Mesothelial cell of epicardium (in vitro differentiated cells): ENCODE results near the gene WDR31. TPM values are rescaled to one million over a fixed set of nuclear protein-coding genes. Genes with fewer than 3 reads are reported as not detected.

Source experiments
- DNase-seq, 2 experiments: peaks; one replicate each; pipeline ENCODE4 v3.0.0; 2021; ENCODE audit warnings: low spot score in 2 of 2; ENCODE audit not compliant: unreplicated experiment in 2 of 2
- H3K27ac Mint-ChIP-seq: 2 replicates; pipeline ENCODE4 v1.8.0; 2021; ENCODE audit warnings: mixed read lengths
- H3K27me3 Mint-ChIP-seq: 2 replicates; pipeline ENCODE4 v1.8.0; 2021; ENCODE audit warnings: low read depth, mixed read lengths
- H3K36me3 Mint-ChIP-seq: 2 replicates; pipeline ENCODE4 v1.8.0; 2021; ENCODE audit warnings: mixed read lengths
- H3K4me1 Mint-ChIP-seq: 2 replicates; pipeline ENCODE4 v1.8.0; 2021; ENCODE audit warnings: mixed read lengths
- H3K4me3 Mint-ChIP-seq: 2 replicates; pipeline ENCODE4 v1.8.0; 2021; ENCODE audit warnings: mild to moderate bottlenecking, moderate library complexity, mixed read lengths
- H3K9me3 Mint-ChIP-seq: 2 replicates; pipeline ENCODE4 v1.8.0; 2021; ENCODE audit warnings: mixed read lengths
- total RNA-seq: library from RNA; stranded (reverse); gene quantifications from 3 replicates; pipeline ENCODE4 v1.2.1, GENCODE V29; 2021
- TF ChIP-seq, protein P1 (sequence below): fragments of 200-600 bp; sonication (generic); IDR thresholded peaks from one replicate; pipeline ENCODE4 v1.5.0; 2021; ENCODE audit warnings: antibody characterized with exemption; ENCODE audit not compliant: unreplicated experiment

WDR31 gene
- total RNA-seq, 1 donor from 2014 or later: 4.5 TPM

DNA sequence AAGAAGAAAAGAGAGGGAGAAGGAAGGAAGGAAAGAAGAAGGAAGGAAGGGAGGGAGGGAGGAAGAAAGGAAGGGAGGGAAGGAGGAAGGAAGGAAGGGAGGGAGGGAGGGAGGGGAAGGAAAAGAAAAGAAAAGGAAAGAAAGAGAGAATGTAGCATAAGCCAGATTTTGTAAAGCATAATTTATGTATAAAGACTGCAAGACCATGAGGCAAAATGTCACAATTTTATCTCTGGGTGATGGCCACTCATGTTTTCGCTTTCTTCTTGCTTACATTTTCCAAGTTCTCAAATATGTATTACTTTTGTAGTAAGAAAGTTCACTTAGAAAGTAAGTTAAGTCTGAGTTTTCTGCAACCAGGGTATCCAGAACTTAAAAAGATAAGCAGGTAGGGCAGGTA is 33.5 kb downstream of the WDR31 start:
- DNase-seq: no peak
- no peaks in the 10 kb centered on the region for H3K4me1 Mint-ChIP-seq
- H3K9me3 Mint-ChIP-seq: no peaks in the 10 kb centered on the region

DNA sequence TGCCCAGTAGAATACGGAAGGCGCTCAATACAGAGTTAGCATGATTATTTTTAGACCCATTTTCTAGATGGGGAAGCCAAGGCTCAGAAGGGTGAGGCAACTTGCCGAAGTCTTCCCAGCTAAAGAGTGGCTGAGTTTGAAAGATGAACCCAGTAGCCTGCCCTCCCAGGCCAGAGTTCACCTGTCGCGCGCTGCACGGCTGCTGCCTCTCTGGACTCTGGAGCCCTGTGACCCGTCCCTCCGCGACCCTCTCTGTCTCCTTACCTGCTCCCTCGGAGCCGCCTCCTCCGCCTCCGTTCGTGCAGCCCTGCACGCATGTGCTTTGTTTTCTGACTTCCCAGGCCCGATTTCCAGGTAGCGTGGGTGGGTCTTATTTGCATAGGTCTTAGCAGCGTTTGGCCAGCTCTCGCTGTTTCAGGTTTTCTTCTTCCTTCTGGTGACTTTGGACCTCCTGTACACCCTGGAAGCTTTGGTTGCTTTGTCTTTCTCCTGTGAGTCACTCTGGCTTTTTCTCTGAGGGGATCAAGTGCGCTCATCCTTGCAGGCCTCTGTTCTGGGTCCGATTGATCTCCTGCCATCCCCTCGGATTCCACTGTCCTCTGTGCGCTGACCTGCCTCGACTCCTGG is 37.2 kb downstream of the WDR31 start, which contains the start of gene RNF183:
Gene RNF183, minus strand, starts transcription at position 585 of the 627 bp plus-strand sequence. CDS start 5,192 bp downstream, outside the sequence.
- TF ChIP-seq, protein P1, sequence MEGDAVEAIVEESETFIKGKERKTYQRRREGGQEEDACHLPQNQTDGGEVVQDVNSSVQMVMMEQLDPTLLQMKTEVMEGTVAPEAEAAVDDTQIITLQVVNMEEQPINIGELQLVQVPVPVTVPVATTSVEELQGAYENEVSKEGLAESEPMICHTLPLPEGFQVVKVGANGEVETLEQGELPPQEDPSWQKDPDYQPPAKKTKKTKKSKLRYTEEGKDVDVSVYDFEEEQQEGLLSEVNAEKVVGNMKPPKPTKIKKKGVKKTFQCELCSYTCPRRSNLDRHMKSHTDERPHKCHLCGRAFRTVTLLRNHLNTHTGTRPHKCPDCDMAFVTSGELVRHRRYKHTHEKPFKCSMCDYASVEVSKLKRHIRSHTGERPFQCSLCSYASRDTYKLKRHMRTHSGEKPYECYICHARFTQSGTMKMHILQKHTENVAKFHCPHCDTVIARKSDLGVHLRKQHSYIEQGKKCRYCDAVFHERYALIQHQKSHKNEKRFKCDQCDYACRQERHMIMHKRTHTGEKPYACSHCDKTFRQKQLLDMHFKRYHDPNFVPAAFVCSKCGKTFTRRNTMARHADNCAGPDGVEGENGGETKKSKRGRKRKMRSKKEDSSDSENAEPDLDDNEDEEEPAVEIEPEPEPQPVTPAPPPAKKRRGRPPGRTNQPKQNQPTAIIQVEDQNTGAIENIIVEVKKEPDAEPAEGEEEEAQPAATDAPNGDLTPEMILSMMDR: no peak
- H3K9me3 Mint-ChIP-seq: no peaks in the 10 kb centered on the region
- H3K4me1 Mint-ChIP-seq: peaks cover 9% of the 10 kb centered on the region
- H3K4me3 Mint-ChIP-seq: no peak within 1 kb of the TSS
- no peaks in the 10 kb centered on the region for H3K36me3 Mint-ChIP-seq
- peaks cover 3% of the 10 kb centered on the region for H3K27me3 Mint-ChIP-seq
- no peak within 1 kb of the TSS for H3K27ac Mint-ChIP-seq
- DNase-seq: no peak

More for the DNA sequence above, 33.5 kb downstream of the WDR31 start:
- Mint-ChIP-seq H3K4me3 (no peak overlapping the region), H3K27ac (no peak overlapping the region), H3K27me3 (no peaks in the 10 kb centered on the region), H3K36me3 (no peaks in the 10 kb centered on the region)
- TF ChIP-seq, protein P1: no peak

DNA sequence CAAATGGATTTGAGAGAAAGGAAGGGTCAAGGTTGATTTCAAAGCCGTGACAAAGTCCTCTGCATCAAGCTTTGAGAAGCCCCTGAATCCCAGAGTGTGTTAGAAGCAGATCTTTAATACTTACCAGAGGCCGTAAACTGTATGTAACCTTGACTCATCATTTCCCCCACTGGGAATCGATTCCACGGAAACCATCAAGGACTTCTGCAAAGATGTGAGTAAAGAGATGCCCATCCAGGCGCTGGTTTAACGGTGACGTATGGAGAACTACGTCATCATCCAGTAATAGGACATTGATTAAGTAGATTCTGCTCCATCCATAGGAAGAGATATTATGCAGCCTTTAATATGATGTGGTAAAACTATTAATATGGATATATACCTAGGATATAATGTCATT is 38.5 kb downstream of the WDR31 start:
- Mint-ChIP-seq H3K4me1 (peaks cover 9% of the 10 kb centered on the region), H3K36me3 (no peaks in the 10 kb centered on the region), H3K9me3 (no peaks in the 10 kb centered on the region), H3K4me3 (no peak overlapping the region), H3K27ac (no peak overlapping the region), H3K27me3 (peaks cover 3% of the 10 kb centered on the region)
- TF ChIP-seq, protein P1: no peak
- no peak for DNase-seq

DNA sequence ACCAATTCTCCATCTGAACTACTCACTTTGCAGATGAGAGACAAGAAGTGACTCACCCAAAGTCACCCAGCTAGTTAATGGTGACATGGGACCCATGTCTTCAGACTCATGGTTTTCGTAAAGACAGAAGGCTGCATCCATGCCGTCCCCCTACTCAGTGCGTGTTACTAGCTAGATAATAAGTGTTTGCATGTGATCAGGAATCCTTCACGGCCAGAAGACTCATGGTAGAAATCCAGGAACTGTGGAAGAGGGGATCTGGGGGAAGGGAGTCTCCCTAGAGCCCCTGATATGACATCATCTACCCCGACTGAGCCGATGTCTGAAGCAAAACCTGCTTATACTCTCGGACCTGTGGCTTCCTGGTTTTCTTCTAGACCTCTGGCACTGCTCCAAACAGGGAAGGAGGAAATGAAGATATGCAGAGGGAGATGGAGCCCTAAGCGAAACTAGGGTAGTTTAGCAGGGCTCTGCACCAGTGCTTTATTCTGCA is 40.2 kb downstream of the WDR31 start:
- Mint-ChIP-seq H3K9me3 (no peaks in the 10 kb centered on the region), H3K27me3 (peaks cover 3% of the 10 kb centered on the region), H3K4me3 (peak overlapping the region; percentile 5), H3K27ac (peak overlapping the region; percentile 66), H3K36me3 (no peaks in the 10 kb centered on the region), H3K4me1 (peaks cover 9% of the 10 kb centered on the region)
- TF ChIP-seq, protein P1: no peak
- no peak for DNase-seq

DNA sequence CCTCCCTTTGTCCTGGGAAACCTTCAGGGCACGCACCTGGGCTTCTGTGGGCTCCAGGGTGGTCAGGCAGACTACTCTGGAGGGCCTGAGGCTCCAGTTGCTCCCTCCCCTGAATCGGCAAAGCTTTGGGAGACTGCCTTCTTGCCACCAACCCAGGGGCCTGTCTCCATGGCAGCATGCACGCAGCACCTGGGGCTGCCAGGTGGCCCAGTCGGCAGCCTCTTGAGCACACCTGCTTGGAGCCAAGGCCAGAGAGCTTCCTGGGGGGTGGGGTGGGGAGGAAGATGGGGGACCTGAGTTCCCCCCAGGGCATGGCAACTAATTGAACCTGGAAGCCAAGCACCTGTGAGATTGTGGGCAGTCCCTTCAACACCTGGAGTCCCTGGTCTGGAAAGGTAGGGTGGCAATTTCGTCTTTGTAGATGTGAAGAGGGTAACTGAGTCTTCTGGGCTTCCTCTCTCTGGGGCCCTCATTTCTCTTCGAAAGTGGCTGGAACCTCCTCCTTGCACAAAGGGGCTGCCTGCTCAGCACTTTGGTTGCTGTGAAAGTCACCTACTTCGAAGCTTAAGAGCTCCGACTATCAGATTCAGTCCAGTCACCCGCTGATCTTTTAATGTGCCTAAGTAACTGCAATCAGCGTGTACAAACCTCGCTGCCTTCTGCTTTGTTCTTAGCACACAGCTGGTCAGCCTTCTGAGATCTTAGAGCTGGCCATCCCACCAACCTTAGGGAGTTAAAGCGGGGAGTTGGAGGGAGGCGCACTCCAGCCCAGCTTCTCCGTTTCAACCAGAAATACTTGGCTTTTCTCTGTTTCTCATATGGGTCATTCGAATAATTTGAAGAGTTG is 40.9 kb downstream of the WDR31 start:
- Mint-ChIP-seq H3K4me3 (no peak overlapping the region), H3K36me3 (no peaks in the 10 kb centered on the region), H3K9me3 (no peaks in the 10 kb centered on the region), H3K4me1 (peaks cover 9% of the 10 kb centered on the region), H3K27me3 (peaks cover 3% of the 10 kb centered on the region), H3K27ac (no peak overlapping the region)
- no peak for DNase-seq
- TF ChIP-seq, protein P1: no peak
